ENCODE measurements around the gene STK16. TPM values are rescaled to one million over a fixed set of nuclear protein-coding genes. Genes with fewer than 3 reads are reported as not detected.

The STK16 gene
- polyA plus RNA-seq, 10 donors: 13.0 to 19.9 (median 16.0) TPM

GRCh38 chr2:219268294-219268693, 23.0 kb downstream of the STK16 start:
- no peak for DNase-seq

DNA sequence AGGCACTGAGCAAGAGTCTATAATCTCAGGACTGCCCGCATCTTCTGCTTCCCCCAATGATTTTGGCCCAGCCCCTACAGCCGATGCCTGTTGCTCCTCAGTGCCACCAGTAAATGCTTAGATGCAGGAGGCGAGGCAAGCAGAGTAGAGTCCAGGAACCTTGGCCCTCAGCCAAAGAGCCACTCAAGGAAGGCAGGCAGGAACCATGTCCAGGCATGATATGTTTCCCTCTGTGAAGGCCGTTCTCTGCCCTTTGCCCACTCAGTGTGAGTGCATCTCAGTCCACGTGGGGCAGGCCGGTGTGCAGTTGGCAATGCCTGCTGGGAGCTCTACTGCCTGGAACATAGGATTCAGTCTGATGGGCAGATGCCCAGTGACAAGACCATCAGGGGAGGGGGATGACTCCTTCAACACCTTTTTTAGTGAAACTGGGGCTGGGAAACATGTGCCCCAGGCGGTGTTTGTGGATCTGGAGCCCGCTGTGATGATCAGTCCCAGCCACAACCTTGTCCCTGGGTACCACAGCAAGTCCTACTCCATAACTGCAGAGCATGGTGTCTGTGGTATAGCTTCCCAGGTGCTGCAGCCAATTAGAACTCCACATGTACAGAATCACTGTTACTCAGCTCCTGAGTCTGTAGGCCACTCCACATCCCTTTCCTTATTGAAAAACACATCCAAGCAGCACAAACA, 24.2 kb downstream of the STK16 start:
- DNase-seq: no peak

- no peak for DNase-seq
Measured at GRCh38 chr2:219270055-219270372, 24.7 kb downstream of the STK16 start.

DNA sequence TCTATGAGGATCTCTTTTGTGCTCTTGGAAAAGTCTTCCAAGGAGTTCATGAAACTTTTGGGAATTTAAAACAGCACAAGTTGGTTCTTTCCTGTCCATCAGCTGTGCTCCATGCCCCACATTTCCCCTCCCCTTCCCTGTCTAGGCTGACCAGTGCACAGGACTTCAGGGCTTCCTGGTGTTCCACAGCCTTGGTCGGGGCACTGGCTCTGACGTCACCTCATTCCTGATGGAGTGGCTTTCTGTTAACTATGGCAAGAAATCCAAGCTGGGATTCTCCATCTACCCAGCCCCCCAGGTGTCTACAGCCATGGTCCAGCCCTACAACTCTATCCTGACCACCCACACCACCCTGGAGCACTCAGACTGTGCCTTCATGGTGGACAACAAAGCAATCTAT, 25.7 kb downstream of the STK16 start:
- DNase-seq: no peak

- DNase-seq: no peak
Measured at GRCh38 chr2:219272356-219272755, 27.1 kb downstream of the STK16 start.

DNA sequence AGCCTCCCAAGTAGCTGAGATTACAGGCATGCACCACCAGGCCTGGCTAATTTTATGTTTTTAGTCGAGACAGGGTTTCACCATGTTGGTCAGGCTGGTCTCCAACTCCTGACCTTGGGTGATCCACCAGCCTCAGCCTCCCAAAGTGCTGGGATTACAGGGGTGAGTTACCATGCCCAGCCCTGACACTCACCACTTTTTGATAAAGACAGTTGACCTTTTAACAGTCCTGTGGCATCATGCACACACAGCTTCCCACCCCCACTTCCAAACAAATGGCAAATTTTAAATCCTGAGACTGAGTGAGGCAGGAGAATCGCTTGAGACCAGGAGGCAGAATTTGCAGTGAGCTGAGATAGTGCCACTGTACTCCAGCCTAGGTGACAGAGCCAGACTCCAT, 27.7 kb downstream of the STK16 start:
- DNase-seq: no peak

GRCh38 chr2:219273937-219274336, 28.7 kb downstream of the STK16 start:
- DNase-seq: no peak

GRCh38 chr2:219274361-219274921, 29.2 kb downstream of the STK16 start:
- peak in 1 of 3 donors; percentile 78 for DNase-seq

DNA sequence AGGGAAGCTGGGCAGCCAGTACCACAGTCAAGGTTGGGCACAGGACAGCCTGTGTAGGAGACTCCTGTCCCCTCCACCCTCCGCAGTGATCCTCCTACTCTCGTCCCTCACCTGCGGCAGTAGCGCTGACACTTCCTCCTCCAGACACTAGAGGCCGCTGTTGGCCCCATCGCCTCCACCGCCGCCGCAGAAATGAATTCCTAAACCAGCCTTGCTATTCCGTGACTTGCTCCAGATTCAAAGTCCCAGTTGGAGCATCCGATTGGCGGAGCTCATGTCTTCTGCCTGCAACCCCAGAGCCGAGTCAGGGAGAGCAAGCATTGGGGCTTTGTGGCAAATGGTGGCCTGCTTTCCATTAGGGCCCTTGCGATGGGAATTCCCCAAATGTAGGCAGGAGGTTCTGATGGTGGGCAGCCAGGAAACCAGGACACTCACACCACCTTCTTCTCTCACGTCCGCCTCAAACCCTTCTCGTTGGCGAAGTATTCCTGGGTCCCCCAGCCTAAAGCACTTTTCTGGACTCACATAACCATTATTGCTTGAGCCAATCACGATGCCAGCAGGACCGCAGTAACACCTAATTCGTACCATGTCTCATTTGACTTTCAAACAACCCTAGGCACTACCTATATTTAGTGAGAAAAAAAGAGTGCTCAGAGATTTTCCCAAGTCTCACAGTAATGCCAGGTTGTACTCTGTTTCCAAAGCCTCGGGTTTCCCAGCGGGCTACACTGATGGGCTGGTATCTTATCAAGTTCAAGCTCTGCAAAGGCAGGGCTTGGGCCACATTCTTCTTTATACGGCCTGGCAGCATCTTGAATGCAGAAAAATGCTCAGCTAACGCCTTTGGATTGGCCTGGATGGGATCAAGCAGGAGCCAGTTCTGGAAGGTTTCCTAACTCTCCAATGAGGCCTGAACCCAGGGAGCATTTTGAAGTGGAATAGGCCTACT, 32.7 kb downstream of the STK16 start:
- peak; percentile 80 to 91 (median 81) for DNase-seq

DNA sequence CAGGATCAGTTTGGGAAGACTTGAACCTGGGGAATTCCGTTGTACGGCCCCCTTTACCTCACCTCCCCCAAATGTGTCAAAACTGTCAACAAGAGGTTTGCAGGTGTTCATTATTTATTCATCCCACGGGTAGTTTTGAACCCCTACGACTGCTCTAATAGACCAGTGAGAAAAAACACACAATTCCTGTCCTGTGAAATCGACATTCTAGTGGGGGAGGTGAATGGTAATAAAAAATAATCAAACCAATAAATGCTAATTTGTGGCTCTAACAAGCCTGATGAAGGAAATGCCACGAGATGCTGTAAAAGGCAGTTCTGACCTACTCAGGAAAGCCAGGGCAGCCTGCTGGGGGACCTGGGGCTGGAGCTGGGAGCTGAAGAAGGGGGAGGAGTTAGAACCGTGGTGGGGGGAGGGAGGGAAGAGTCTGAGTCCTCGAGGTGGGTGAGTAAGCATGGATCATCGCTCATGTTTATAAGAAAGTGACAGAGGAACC, 33.4 kb downstream of the STK16 start:
- DNase-seq: no peak

DNA sequence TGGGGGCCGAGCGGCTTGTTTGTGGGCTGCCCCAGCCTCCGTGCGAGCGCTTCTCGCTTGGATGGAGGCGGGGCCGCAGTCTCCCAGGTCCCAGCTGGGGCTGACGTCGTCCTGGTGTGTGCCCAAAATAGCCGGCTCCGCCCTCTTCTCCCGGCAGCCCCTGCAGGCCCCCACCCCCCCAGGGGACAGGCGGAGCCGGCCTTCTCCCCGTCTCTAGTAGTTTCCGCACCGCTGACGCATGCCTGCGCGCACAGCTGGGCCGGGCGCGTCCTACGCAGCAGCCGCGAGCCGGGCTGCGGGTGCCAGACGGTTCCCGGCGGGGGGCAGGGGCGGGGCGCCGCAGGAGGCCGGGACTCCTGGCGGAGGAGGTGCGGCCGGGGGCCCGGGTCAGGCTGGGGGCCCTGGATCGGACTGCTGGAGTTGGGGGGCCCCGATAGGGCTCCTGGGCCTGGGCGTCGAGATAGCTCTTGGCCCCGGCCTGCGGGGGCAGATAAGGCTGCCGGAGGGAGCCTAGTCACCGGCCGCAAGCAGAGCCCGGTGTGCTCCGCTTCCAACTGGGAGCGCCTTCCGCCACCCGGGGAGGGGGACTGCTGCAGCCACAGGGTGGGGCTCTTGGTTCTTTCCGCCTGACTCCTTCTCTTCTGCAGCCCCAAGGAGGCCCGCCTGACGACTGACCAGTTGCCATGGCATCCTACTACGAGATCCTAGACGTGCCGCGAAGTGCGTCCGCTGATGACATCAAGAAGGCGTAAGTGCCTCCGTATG, 34.1 kb downstream of the STK16 start, which contains the start of gene DNAJB2:
Gene DNAJB2, plus strand, starts transcription at position 216 of the 765 bp plus-strand sequence. Its CDS starts 468 bp downstream, at position 684.
- DNase-seq: peak; percentile 99

GRCh38 chr2:219279916-219280516, 34.7 kb downstream of the STK16 start:
- DNase-seq: no peak

DNA sequence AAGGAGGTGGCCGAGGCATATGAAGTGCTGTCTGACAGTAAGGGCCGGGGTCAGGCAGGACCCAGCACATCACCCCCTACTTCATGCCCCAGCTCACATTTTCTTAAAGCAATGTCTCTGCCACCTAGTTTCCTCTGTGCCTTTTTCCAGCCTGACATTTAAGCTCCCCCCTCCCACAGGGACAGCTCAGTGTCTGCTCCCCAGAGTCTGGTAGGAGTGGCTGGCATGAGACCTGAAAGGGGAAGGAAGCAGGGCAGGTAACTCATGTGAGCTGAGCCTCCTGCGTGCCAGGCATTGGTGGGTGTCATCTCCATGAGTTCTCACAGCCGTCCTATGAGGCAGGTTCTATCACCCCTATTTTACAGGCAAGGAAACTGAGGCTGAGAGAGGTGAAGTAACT, 35.4 kb downstream of the STK16 start:
- DNase-seq: no peak

DNA sequence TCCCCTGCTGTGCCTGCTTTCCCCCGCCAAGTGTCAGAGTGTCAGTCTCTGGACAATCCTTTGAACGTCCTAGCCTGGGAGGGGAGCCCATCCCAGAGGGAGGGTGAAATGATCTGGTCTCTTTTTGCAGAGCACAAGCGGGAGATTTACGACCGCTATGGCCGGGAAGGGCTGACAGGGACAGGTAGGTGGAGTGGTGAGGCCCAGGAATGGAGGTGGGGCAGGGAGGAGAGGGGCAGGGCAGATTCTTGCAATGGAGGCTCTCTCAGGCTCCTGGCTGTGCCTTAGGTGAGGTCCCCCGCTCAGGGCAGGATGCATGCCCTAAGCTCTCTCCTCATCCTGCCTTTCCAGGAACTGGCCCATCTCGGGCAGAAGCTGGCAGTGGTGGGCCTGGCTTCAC, 36.3 kb downstream of the STK16 start:
- DNase-seq: no peak

DNA sequence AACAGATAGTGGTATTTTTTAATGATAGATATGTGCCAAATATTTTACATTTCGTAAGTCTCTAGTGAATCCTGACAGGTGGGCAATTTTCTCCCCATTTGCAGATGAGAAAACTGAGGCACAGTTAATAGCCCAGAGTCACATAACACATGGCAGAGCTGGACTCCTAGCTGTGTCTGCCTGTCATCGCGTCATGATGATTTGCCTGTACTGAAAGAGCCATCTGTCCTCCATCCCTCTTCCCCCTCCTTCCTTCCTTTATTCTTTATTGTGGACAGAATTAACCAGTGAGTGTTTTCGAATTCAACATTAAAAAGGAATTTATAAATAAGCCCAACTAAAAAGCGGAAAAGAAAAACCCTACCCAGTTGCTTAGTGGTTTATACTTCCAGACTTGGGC, 37.1 kb downstream of the STK16 start:
- DNase-seq: no peak

DNA sequence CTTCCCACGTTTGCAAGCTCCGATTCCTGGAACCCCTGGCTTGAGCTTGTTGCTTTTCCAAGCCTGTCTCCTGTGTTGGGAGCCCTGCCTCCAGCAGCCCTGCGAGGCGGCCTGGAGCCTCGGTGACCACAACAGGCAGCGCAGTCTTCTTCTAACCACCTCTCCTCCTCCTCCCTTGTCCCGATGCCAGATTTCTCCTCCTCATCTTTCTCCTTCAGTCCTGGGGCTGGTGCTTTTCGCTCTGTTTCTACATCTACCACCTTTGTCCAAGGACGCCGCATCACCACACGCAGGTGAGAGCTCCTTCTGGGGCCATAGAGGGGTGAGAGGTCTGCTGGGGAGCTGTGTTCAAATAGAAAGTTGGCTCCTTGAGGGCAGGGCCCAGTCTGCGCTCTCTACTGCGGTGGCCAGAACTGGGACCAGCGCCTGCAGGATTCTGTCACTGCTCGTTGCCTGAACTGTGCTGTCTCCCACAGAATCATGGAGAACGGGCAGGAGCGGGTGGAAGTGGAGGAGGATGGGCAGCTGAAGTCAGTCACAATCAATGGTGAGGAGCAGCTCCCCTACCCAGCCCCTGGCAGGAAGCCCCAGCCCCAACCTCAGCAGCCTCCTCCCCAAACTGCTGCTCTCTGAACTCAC, 37.8 kb downstream of the STK16 start:
- DNase-seq: no peak

GRCh38 chr2:219284501-219285372, 39.5 kb downstream of the STK16 start:
- DNase-seq: no peak

GRCh38 chr2:219285373-219285735, 40.1 kb downstream of the STK16 start:
- DNase-seq: peak in 1 of 3 donors; percentile 74

DNA sequence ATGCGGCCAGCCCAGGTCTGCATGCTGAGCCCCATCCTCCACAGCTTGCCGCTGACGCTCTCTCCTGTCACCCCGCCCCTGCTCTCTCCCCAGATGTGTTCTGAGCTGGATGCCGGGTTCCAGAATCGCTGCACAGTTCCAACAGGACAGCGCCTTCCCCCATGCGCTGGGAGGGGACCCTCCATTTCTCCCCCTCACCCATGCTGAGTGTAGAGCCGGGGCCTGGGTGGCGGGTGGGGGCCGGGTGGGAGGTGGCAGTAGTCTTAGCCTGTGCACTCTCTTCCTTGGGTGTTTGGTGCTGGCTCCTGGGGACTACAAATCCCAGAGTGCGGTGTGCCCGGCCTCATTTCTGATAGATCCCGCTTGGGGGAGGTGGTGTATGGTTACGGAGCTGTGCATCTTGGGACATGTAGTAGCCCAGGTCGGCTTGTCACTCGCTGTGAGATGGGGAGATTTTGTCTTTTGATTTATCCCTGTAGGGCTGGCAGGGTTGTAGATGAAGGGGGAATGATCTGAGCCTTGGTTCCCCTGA, 40.7 kb downstream of the STK16 start:
- peak; percentile 58 to 87 (median 66) for DNase-seq
